CD4-positive, alpha-beta T cell treated with Interleukin-4 for 4 hours (primary cell): ENCODE results near the gene SRCAP.

ENCODE experiments used
- DNase-seq: peaks from one replicate; pipeline ENCODE4 v3.0.0-alpha.2; 2020

SRCAP gene

GRCh38 chr16:30760577-30761426 lies 61.8 kb downstream of the SRCAP start:
- no peak for DNase-seq

GRCh38 chr16:30761427-30761927 lies 62.5 kb downstream of the SRCAP start:
- peak; percentile 30 for DNase-seq

GRCh38 chr16:30761928-30762902 lies 63.2 kb downstream of the SRCAP start, which contains the start of the genes CFAP119 and RNF40:
TSS of gene CFAP119 (minus strand) at chr16:30762062. CDS start at chr16:30761748, 314 bp downstream.
TSS of gene RNF40 (plus strand) at chr16:30762322. CDS start at chr16:30762546, 224 bp downstream.
- DNase-seq, result peak; percentile 92

GRCh38 chr16:30762991-30763725 lies 64.2 kb downstream of the SRCAP start:
- no peak for DNase-seq

- DNase-seq, result no peak
These were observed 65.1 kb downstream of the SRCAP start for GRCh38 chr16:30764086-30764485.

- no peak for DNase-seq
These were observed 66.0 kb downstream of the SRCAP start for GRCh38 chr16:30764816-30765465.

- no peak for DNase-seq
These were observed 67.4 kb downstream of the SRCAP start for GRCh38 chr16:30766206-30766932.

GRCh38 chr16:30766933-30767284 lies 67.9 kb downstream of the SRCAP start:
- DNase-seq, result no peak

GRCh38 chr16:30767767-30768465 lies 68.9 kb downstream of the SRCAP start:
- DNase-seq, result peak; percentile 58

GRCh38 chr16:30768583-30769181 lies 69.7 kb downstream of the SRCAP start:
- no peak for DNase-seq

GRCh38 chr16:30769379-30770089 lies 70.6 kb downstream of the SRCAP start:
- no peak for DNase-seq

GRCh38 chr16:30771726-30772125 lies 72.8 kb downstream of the SRCAP start:
- no peak for DNase-seq

GRCh38 chr16:30773826-30774225 lies 74.9 kb downstream of the SRCAP start:
- no peak for DNase-seq

GRCh38 chr16:30774367-30775130 lies 75.6 kb downstream of the SRCAP start:
- no peak for DNase-seq

GRCh38 chr16:30775131-30775391 lies 76.1 kb downstream of the SRCAP start:
- DNase-seq, result no peak

- peak; percentile 37 for DNase-seq
These were observed 76.6 kb downstream of the SRCAP start for GRCh38 chr16:30775392-30776188.

GRCh38 chr16:30777591-30778297 lies 78.8 kb downstream of the SRCAP start:
- DNase-seq, result no peak
